Hematopoietic multipotent progenitor cell treated with erythropoietin and hydrocortisone succinate and interleukin-3 and kit ligand, for 17 days (in vitro differentiated cells): Measurements from ENCODE around the gene NNMT.

Source experiments
- DNase-seq: peaks from one replicate; pipeline ENCODE4 v3.0.0-alpha.2; 2015; ENCODE audit warnings: low spot score

NNMT gene

GRCh38 chr11:114284914-114285313 lies 11.3 kb upstream of the NNMT start:
- DNase-seq = no peak

GRCh38 chr11:114285599-114285998 lies 10.6 kb upstream of the NNMT start:
- DNase-seq = no peak

- no peak for DNase-seq
Measured at GRCh38 chr11:114286229-114286628, 10.0 kb upstream of the NNMT start.

- no peak for DNase-seq
Measured at GRCh38 chr11:114287154-114287553, 9.0 kb upstream of the NNMT start.

GRCh38 chr11:114288136-114288535 lies 8.1 kb upstream of the NNMT start:
- no peak for DNase-seq

- no peak for DNase-seq
Measured at GRCh38 chr11:114289779-114290178, 6.4 kb upstream of the NNMT start.

GRCh38 chr11:114290503-114291235 lies 5.5 kb upstream of the NNMT start:
- DNase-seq = no peak

GRCh38 chr11:114291381-114291780 lies 4.8 kb upstream of the NNMT start:
- DNase-seq = no peak

- no peak for DNase-seq
Measured at GRCh38 chr11:114291842-114292680, 4.1 kb upstream of the NNMT start.

GRCh38 chr11:114293201-114293711 lies 2.9 kb upstream of the NNMT start:
- no peak for DNase-seq

- no peak for DNase-seq
Measured at GRCh38 chr11:114296605-114297372, 590 bp downstream of the NNMT start.

- DNase-seq = no peak
Measured at GRCh38 chr11:114297806-114298709, 1.9 kb downstream of the NNMT start.

- DNase-seq = no peak
Measured at GRCh38 chr11:114298710-114299109, 2.5 kb downstream of the NNMT start.

- DNase-seq = no peak
Measured at GRCh38 chr11:114301088-114301487, 4.9 kb downstream of the NNMT start.

GRCh38 chr11:114301927-114302326 lies 5.7 kb downstream of the NNMT start:
- no peak for DNase-seq

GRCh38 chr11:114302663-114303062 lies 6.5 kb downstream of the NNMT start:
- no peak for DNase-seq

- no peak for DNase-seq
Measured at GRCh38 chr11:114304065-114304464, 7.9 kb downstream of the NNMT start.

GRCh38 chr11:114304969-114305368 lies 8.8 kb downstream of the NNMT start:
- no peak for DNase-seq

GRCh38 chr11:114307524-114308203 lies 11.5 kb downstream of the NNMT start:
- no peak for DNase-seq

- no peak for DNase-seq
Measured at GRCh38 chr11:114308689-114309089, 12.5 kb downstream of the NNMT start.

- no peak for DNase-seq
Measured at GRCh38 chr11:114309517-114309916, 13.3 kb downstream of the NNMT start.
